NCI-H146 (cell line): ENCODE data around the gene STX17.
A peak's percentile ranks its signal among the peaks of the same experiment; 100 is the strongest.

ENCODE experiments used
- DNase-seq: peaks from one replicate; lab custom pipeline; 2025; lab: John Stamatoyannopoulos, UW

The STX17 gene

GRCh38 chr9:99907208-99907532, 716 bp downstream of the STX17 start:
- no peak for DNase-seq

DNA sequence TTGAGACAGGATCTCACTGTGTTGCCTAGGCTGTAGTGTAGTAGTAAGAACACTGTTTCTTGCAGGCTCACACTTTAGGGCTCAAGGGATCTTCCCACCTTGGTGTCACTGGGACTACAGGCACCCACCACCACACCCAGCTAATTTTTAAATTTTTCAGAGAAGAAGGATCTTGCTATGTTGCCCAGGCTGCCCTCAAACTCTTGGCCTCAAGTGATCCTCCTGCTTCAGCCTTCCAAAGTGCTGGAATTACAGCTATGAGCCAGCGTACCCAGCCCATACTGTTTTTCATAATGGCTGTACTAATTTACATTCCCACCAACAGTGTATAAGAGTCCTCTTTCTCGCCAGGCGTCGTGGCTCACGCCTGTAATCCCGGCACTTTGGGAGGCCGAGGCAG, 5.1 kb downstream of the STX17 start:
- DNase-seq: no peak

- no peak for DNase-seq
Measured at GRCh38 chr9:99916650-99917049, 10.2 kb downstream of the STX17 start.

GRCh38 chr9:99918134-99918533, 11.7 kb downstream of the STX17 start:
- DNase-seq: no peak

DNA sequence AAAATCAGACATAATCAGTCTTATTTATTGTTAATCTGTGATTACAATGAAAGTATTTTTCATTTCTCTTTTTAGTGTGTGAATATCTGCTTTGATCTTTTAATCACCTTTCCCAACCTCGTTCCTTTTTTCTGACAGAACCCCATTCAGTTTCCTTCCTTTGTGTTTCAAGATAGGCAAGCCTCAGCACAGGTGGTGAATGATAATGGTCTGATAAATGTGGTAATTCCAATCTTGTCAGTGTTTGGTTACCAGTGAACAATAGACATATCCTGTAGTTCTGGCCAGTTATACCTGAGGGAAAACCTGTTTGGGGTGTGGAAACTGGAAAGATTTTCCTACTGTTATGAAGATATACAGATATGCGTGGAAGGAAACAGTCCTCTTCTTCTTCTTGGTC, 13.5 kb downstream of the STX17 start:
- DNase-seq: peak; percentile 57

- DNase-seq: no peak
Measured at GRCh38 chr9:99921875-99922710, 15.6 kb downstream of the STX17 start.

GRCh38 chr9:99922711-99923030, 16.2 kb downstream of the STX17 start:
- no peak for DNase-seq

DNA sequence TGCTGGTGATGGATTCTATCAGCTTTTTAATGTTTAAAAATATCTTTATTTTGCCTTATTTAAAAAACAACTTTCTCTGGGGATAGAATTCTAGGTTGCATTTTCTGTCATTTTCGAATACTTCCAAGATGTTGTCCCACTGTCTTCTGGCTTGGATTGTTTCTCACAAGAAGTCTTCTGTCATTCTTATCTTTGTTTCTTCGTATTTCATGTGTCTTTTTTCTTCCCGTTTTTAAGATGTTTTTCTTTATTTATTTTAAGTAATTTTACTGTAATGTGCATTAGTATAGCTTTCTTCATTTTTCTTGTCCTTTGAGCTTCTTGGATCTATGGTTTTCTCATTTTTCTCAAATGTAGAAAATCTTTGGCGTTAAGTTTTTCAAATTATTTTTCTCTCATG, 19.1 kb downstream of the STX17 start:
- no peak for DNase-seq

DNA sequence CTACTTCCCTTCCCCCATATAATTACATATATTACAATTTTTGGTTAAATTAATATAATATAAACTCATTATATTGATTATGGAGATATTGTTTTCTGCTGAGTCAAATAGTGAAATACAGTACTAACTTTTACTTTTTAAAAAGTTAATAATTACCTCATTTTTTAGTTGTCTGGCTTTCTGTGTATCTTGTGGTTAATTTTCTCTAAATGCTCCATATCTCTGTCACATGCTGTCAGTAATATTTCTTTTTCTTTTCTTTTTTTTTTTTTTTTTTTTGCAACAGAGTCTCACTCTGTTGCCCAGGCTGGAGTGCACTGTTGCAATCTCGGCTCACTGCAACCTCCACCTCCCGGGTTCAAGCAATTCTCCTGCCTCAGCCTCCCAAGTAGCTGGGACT, 23.2 kb downstream of the STX17 start:
- no peak for DNase-seq

GRCh38 chr9:99931155-99931840, 24.8 kb downstream of the STX17 start:
- DNase-seq: no peak

DNA sequence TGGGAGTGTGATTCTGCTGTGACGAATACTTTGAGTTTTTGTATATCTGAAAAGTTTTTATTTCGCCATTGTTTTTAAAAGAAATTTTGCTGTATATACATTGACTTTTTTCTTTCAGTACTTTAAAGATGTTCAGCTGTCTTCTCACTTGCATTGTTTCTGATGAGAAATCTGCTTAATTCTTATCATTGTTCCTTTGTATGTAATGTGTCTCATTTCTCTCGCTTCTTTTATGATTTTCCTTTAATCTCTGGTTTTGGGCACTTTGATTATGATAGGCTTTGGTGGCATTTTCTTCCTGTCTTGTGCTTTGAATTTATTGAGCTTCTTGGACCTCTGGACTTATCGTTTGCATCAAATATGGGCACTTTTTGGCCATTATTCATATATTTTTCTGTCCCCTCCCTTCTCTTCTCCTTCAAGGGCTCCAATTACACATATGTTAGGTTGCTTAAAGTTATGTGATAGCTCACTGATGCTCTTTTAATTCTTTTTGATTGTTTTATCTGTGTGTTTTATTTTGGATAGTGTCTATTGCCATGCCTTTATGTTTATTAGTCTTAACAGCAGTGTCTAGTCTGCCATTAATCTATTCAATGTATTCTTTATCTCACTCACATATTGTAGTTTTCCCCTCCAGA, 30.6 kb downstream of the STX17 start:
- DNase-seq: no peak

- DNase-seq: no peak
Measured at GRCh38 chr9:99947395-99947794, 40.9 kb downstream of the STX17 start.

DNA sequence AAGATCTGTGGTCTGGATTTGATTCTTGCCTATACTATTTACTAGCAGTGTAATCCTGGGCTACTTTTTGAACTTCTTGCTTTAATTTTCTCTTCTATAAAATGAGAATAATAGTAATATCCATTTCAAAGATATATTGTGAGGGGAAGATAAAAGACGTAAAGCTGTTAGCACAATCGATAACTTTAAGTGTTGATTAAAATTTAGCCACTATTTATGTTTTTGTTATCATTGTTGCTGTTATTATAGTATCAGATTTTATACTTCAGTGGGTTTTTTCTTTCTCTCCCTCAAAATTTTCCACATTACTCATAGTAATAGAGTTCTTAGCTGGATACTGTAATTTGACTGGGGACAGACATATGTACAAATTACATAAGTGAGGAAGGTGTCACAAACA, 42.0 kb downstream of the STX17 start:
- no peak for DNase-seq

GRCh38 chr9:99948896-99949295, 42.4 kb downstream of the STX17 start:
- DNase-seq: no peak

GRCh38 chr9:99953861-99954507, 47.5 kb downstream of the STX17 start:
- no peak for DNase-seq

- DNase-seq: no peak
Measured at GRCh38 chr9:99954819-99955218, 48.4 kb downstream of the STX17 start.

GRCh38 chr9:99955606-99956005, 49.2 kb downstream of the STX17 start:
- no peak for DNase-seq

- no peak for DNase-seq
Measured at GRCh38 chr9:99962680-99963261, 56.3 kb downstream of the STX17 start.

DNA sequence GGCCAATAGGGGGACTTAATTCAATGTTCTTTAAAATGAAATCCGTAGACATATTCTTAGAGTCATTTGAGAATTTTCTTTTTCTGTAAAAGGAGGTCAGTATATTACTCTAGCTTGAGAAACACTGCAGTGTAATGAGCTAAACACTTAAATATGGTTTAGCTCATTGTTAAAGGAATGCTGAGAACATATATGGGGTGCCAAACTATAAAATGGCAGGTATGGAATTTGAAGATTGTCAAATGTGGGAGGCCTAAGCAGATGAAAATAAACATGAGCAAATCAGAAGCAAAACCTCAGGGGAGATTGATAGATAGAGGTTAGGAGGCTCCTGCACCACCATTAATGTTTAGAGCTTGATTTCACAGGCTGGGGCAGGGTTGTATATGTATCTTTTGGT, 57.9 kb downstream of the STX17 start:
- DNase-seq: no peak

DNA sequence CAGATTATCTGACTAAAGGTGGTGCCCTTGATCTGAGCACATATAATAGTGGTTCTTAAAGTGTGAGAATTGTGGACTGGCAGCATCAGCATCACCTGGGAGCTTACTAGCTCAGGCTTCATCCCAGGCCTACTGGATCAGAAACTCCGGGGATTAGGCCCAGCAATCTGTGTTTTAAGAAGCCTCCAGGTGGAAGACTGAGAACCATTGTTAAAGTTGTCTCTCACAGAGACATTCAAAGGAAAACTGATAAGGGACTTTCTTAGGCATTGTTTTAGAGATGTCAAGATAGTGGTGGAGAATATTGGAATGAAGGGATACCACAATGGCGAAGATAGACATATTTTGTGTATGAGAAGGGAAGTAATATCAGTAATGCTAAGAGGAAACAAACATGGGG, 59.5 kb downstream of the STX17 start:
- no peak for DNase-seq

GRCh38 chr9:99966716-99967115, 60.3 kb downstream of the STX17 start:
- DNase-seq: no peak

GRCh38 chr9:99967457-99967856, 61.0 kb downstream of the STX17 start:
- DNase-seq: peak; percentile 40

DNA sequence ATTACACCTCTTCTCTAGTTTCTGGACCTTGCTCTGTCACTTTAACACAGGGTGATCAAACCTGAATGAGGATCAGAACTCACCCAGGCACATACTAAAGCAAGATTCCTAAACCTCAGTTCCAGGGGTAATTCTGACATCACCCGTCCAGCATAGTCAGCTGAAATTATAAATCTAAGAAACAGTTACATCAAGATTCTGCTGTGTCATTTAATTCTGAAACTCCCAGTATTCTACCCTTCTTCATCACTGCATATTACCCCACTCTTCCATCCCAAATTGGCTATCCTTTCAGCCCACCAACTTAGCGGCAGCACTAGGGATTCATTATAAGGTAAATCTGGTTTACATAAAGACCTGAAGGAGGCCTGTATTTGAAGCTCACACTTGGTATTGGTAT, 64.0 kb downstream of the STX17 start:
- no peak for DNase-seq
